Panc1 (cell line): Measurements from ENCODE around the gene CFAP410. TPM values are rescaled to one million over a fixed set of nuclear protein-coding genes. Genes with fewer than 3 reads are reported as not detected.

Experiments used
- ATAC-seq: fragments of 200-7000 bp; cut with Tn5 transposase; 2 replicates; pipeline ENCODE4 v1.9.1; 2020; ENCODE audit warnings: mild to moderate bottlenecking, moderate library complexity
- BruUV-seq: library from RNA; stranded (reverse); fragments of 400-500 nt; replicated peaks from 2 replicates; lab custom pipeline; 2021; lab: Mats Ljungman, UMichigan
- CTCF ChIA-PET: fragments of 300-600 bp; sonication (Branson Sonifier 250); formaldehyde crosslinking; loops from one replicate; lab custom pipeline; 2022; ENCODE audit warnings: antibody characterized with exemption; lab: Charles Lee
- POLR2A ChIA-PET: fragments of 300-600 bp; sonication (Branson Sonifier 250); formaldehyde crosslinking; loops from one replicate; lab custom pipeline; 2022; ENCODE audit warnings: antibody characterized with exemption; lab: Charles Lee
- DNase-seq: peaks from one replicate; pipeline ENCODE4 v3.0.0-alpha.2; 2010; ENCODE audit warnings: low read depth, low spot score
- H3K27ac ChIP-seq: 2 replicates; pipeline ENCODE4 v1.5.1; 2011; ENCODE audit warnings: mild to moderate bottlenecking, low read length, inconsistent platforms
- H3K27me3 ChIP-seq: fragments of 200-500 bp; sonication (Bioruptor generic); 2 replicates; pipeline ENCODE4 v1.6.0; 2014; ENCODE audit warnings: low read length, inconsistent platforms; ENCODE audit not compliant: control insufficient read depth, insufficient read depth
- H3K36me3 ChIP-seq: fragments of 200-500 bp; sonication (Bioruptor generic); 2 replicates; pipeline ENCODE4 v1.5.1; 2014; ENCODE audit warnings: inconsistent platforms, mild to moderate bottlenecking, low read length, moderate library complexity; ENCODE audit not compliant: control insufficient read depth, insufficient read depth
- H3K4me1 ChIP-seq: 2 replicates; pipeline ENCODE4 v1.5.1; 2011; ENCODE audit warnings: inconsistent platforms, mild to moderate bottlenecking, low read length, moderate library complexity; ENCODE audit not compliant: control insufficient read depth, insufficient read depth
- H3K4me3 ChIP-seq, 2 experiments: 2 replicates each; pipeline ENCODE4 v1.5.1; 2011 to 2012; ENCODE audit warnings: low read depth in 2 of 2, low read length in 2 of 2, mild to moderate bottlenecking in 2 of 2, inconsistent platforms in 1 of 2, moderate library complexity in 1 of 2
- H3K9me3 ChIP-seq: fragments of 200-500 bp; sonication (Bioruptor generic); 2 replicates; pipeline ENCODE4 v1.5.1; 2014; ENCODE audit warnings: low read depth, mild to moderate bottlenecking, inconsistent platforms, low read length, moderate library complexity; ENCODE audit not compliant: control insufficient read depth, insufficient read depth
- CTCF ChIP-seq: fragments of 450-650 bp; IDR thresholded peaks from 2 replicates; pipeline ENCODE4 v1.5.1; 2017; ENCODE audit warnings: mild to moderate bottlenecking
- POLR2AphosphoS5 ChIP-seq: IDR thresholded peaks from 2 replicates; pipeline ENCODE4 v1.6.1; 2012; ENCODE audit warnings: mild to moderate bottlenecking, low read depth, low read length, moderate library complexity
- REST ChIP-seq, 2 experiments: IDR thresholded peaks; 2 replicates each; pipeline ENCODE4 v1.6.1; 2011 to 2012; ENCODE audit warnings: low read depth in 2 of 2, control low read depth in 1 of 2, low read length in 1 of 2, mild to moderate bottlenecking in 1 of 2, moderate library complexity in 1 of 2; ENCODE audit not compliant: insufficient read depth in 1 of 2
- SIN3A ChIP-seq: IDR thresholded peaks from 2 replicates; pipeline ENCODE4 v1.6.1; 2012; ENCODE audit warnings: low read depth, mild to moderate bottlenecking, low read length, moderate library complexity, borderline replicate concordance; ENCODE audit not compliant: insufficient read depth
- TCF7L2 ChIP-seq: IDR thresholded peaks from 2 replicates; pipeline ENCODE4 v1.6.1; 2011; ENCODE audit warnings: mild to moderate bottlenecking, low read depth, low read length, inconsistent platforms
- in situ Hi-C: cut with HindIII; loops from 2 replicates; pipeline ENCODE4 v1.10.0; 2016; ENCODE audit warnings: low sequenced_read_pairs, low pct_unique_long_range_greater_than_20kb
- intact Hi-C: fragments of 100-400 bp; cut with micrococcal nuclease; formaldehyde crosslinking; loops from one replicate; pipeline ENCODE4 v1.10.0; 2022; ENCODE audit not compliant: unreplicated experiment
- total RNA-seq: library from RNA; stranded (reverse); gene quantifications from one replicate; pipeline ENCODE4 v1.2.1, GENCODE V29; 2021; ENCODE audit not compliant: unreplicated experiment

Gene CFAP410
- total RNA-seq, 1 experiment from 2014 or later: 11.8 TPM

GRCh38 chr21:44371596-44371995, 32.4 kb upstream of the CFAP410 start:
- Histone ChIP-seq H3K4me1 (no peaks in the 10 kb centered on the region), H3K36me3 (no peaks in the 10 kb centered on the region), H3K27ac (no peak overlapping the region), H3K9me3 (no peaks in the 10 kb centered on the region), H3K4me3 (no peak overlapping the region), H3K27me3 (no peaks in the 10 kb centered on the region)
- ATAC-seq (no peak), DNase-seq (no peak)
- TF ChIP-seq TCF7L2 (no peak), POLR2AphosphoS5 (no peak), CTCF (no peak), SIN3A (no peak), REST (IDR thresholded peaks at IDR 0.05; ENCODE audit: insufficient read depth in 1 of 2, low read depth in 2 of 2, low read length in 1 of 2) (no peak)
- in situ Hi-C loops (no loop called here), intact Hi-C loops (no loop called here)
- no TSS peak for BruUV-seq
- ChIA-PET CTCF (no interaction called here), POLR2A (no interaction called here)

GRCh38 chr21:44370786-44371410, 31.7 kb upstream of the CFAP410 start:
- TF ChIP-seq REST (IDR thresholded peaks at IDR 0.05; ENCODE audit: insufficient read depth in 1 of 2, low read depth in 2 of 2, low read length in 1 of 2) (no peak), TCF7L2 (no peak), SIN3A (no peak), POLR2AphosphoS5 (no peak), CTCF (no peak)
- Histone ChIP-seq H3K27me3 (no peaks in the 10 kb centered on the region), H3K4me3 (no peak overlapping the region), H3K36me3 (no peaks in the 10 kb centered on the region), H3K4me1 (no peaks in the 10 kb centered on the region), H3K27ac (no peak overlapping the region), H3K9me3 (no peaks in the 10 kb centered on the region)
- CTCF ChIA-PET: no interaction called here
- BruUV-seq: no TSS peak
- POLR2A ChIA-PET: no interaction called here
- intact Hi-C loops: no loop called here
- in situ Hi-C loops: no loop called here
- no peak for ATAC-seq
- DNase-seq: no peak
